ENCODE measurements around the gene NCKAP5.

NCKAP5 gene

DNA sequence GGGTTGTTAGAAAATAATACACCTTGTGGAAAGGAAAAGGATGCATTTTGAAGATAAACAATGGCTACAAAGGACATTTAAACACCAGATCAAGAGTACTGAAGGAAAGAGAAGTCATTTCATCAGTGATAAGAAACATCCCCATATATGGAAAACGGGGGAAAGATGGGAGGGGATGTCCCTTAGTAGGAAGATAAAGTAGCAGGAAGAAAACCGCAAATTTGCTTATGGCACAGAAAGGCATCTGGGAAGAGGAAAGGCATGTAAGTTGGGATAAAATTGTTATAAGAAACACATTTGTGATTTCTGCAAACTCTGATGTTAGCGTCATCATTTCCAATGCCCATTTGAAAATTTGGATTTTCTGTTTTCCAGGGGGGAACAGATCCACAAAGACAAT lies 887.7 kb downstream of the NCKAP5 start:
- no peak for DNase-seq

GRCh38 chr2:132678483-132678882 lies 889.8 kb downstream of the NCKAP5 start:
- no peak for DNase-seq

DNA sequence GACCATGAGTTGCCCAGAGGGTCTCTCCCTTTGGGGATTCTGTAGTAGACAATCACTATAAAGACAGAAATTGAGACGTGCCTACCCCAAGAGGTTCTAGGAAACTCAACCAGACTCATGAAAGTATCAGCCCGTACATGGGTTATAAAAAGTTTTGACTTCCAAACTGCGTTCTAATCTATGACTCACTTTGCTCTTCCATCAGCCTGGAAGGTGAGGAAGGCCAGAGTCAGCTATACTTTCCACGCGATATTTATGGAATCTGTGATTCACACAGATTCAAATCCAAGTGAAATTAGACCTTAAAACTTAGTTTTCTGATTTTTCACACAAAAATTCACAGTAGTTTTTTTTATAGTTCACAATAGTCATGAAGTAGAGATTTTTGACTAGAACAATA lies 890.6 kb downstream of the NCKAP5 start:
- DNase-seq = no peak

DNA sequence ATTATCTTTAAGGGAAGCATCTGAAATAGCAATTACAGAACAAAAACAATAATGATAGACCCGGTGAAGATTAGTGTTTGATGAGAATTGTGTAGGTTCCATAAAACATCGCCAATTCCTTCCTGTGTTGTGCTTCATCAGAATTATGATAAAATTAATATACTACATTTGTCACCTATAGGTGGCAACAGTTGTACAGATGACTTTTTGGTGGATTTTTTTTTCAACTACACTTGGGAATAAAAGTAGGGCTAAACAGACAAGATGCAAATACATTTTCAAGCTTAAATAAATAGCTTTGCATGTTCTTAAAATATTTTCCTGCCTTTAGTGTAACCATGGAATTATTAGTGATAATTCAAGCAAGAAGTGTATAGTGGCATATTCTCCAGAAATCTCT lies 891.3 kb downstream of the NCKAP5 start:
- no peak for DNase-seq

DNA sequence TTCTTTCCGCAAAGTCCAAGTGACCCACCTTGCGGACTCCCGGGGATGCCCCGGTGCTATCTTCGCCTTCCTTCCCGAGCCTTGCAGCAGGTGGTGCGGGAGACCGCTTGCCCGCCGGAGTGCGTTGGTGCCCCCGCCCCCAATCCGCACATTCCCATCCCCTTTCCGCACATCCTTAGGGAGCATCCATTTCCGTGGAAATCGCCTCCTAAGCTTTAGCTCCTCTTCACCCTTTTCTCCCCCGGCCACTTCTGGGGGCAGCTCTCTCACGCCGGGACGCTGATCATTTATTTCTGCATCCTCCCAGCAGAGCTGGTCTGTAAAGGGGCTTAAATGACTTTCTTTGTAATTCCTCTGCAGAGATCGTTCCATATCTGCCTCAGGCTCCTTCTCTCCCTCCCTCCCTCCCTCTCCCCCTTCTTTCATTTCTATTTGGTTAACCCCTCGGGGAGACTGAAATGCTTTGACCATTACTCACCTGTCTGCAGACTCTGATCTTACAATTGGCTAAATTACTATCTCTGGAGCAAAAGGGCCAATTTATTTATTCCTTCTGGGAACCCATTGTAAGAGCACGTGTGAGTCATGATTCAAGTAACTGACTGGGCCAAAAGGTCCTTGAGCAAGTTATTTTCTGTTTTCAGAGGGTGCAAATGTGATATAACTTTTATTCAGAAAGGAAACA lies 897.0 kb downstream of the NCKAP5 start:
- no peak for DNase-seq

DNA sequence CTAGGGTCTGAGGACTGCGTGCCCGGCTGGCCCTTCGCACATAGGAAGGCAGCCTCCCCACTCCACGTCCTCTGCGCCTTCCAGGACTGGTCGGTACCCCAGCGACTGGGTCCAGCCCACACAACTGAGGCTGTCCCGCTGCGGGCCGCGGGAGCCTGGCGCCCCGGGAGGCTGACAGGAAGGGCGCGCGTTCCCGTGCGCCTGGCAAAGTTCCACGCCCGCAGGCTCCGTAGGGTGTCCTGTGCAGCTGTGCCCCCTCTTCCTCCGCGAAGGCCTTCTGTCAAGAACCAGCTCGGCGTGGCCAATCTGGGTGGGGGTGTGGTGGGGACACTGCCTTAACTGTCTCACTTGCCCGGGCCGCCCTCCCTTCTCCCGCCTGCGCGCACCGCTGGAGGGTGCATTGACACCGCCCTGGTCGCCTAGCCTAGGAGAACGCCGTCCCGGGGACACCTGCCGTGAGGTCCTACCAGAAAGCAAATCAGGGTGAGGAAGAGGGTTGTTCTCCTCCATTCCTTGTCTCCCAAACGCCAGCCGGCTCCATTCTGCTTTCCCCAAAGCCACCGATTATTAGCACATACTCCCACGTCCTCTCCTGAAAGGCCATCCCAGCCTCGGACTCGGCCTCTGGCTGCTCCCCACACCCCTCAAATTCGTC lies 897.6 kb downstream of the NCKAP5 start:
- no peak for DNase-seq

DNA sequence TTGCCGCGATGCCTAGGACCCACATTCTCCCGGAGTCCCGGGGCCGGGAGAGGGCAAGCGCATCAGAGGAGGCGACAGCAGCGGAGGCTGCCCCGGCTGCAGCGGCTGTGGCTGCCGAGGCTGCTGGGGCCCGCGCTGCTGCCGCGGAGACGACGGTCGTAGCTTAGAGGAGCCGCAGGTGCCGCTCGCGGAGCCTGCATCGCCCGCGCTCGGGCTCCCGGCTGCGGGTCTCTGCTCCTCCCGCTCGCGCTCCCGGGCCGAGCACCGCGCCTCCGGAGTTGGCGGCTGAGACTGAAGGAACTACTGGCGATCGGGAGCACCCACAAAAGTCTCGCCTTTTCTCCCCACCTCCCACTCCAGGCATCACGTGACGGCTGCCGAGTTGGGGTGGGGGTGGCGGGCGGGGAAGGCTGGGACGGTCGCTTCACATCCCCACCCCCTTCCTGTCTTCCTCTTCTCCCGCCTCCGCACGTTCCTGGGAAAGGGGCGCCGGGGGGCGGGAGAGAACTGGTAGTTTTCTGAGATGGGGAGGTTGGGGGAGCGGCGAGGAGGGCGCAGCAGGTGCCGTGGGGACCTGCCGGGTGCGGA lies 898.3 kb downstream of the NCKAP5 start, which contains the start of gene LYPD1:
LYPD1 (minus strand) TSS at position 298 of the 588 bp plus-strand sequence; CDS start at position 25, 273 bp downstream.
- DNase-seq = no peak

- no peak for DNase-seq
Observed at GRCh38 chr2:132668987-132669907, 899.0 kb downstream of the NCKAP5 start.

- no peak for DNase-seq
Observed at GRCh38 chr2:132668189-132668823, 900.0 kb downstream of the NCKAP5 start.

- DNase-seq = no peak
Observed at GRCh38 chr2:132667706-132668105, 900.6 kb downstream of the NCKAP5 start.

DNA sequence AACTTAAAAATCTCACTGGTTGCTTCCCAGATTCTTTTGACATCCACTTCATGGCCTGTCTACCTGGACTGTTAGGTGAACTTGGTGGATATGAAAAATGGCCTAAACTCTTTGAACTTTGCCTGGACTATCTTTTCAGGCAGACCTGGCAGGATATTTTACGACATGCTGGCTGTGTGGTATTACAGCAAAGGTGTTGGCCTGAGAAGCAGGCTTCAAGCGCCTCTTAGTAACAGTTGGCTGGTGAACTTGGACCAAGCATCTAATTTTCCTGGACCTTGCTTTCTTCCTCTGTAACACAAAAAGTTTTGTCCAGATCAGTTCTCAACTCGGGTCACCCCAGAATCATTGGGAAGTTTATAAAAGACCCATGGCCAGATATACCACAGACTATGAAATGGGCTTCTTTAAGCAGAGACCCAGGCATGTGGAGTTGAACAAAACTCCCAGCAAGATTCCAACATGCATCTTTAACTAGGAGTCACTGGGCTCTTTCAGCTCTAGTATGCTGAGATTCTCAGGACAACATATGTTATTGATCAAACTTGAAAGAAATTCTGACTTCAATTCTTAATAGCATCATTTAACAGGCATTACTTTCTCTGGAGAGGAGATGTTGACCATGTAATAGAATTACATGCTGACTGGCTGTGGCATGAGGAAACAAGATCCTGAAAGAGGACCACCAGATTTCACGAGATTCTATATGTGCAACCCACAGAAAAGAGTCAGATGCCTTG lies 902.7 kb downstream of the NCKAP5 start:
- DNase-seq = no peak

- DNase-seq = no peak
Observed at GRCh38 chr2:132664096-132664495, 904.2 kb downstream of the NCKAP5 start.

GRCh38 chr2:132662732-132663131 lies 905.5 kb downstream of the NCKAP5 start:
- DNase-seq = no peak

DNA sequence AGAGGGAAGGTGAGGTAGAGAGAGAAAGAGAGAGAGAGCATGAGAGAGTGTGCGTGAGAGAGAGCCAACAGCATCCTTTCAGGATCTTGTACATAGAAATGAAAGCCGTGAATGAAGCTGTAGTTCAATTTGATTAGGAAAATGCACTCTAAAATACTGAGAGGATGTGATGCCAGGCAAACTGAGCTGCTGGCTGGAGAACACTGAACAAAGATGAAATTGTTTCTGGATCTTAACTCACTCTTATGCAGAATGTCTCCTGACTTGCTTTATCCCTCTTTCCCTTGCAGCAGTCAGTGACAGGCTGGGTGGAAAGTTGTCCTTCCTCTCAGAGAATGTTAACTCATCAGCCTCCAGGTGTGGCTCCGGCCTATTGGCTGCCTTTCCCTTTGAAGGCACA lies 908.9 kb downstream of the NCKAP5 start:
- DNase-seq = no peak

- DNase-seq = no peak
Observed at GRCh38 chr2:132656266-132656975, 911.8 kb downstream of the NCKAP5 start.

DNA sequence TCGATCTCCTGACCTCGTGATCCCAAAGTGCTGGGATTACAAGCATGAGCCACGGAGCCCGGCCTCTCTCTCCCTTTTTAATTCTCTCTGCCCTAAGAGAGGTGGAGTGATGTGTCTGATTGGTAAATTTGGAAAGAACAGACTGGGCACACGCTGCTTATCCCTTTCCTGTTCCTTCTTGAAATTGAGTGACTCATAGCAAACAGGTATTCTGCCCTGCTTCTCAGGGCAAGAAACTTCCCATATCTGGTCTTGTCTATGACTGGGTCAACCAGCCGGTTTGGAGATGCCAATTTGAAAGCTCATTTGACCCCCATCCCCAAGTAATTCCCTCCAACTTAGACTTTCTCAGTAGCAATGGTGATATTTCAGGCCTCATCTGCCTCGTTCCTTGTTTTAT lies 913.3 kb downstream of the NCKAP5 start:
- no peak for DNase-seq

- DNase-seq = no peak
Observed at GRCh38 chr2:132654335-132654734, 913.9 kb downstream of the NCKAP5 start.

GRCh38 chr2:132652474-132652873 lies 915.8 kb downstream of the NCKAP5 start:
- no peak for DNase-seq

- DNase-seq = no peak
Observed at GRCh38 chr2:132651115-132652045, 916.9 kb downstream of the NCKAP5 start.

- DNase-seq = no peak
Observed at GRCh38 chr2:132646540-132647108, 921.6 kb downstream of the NCKAP5 start.
